Measurements from ENCODE around the gene SASH1. TPM values are rescaled to one million over a fixed set of nuclear protein-coding genes. Genes with fewer than 3 reads are reported as not detected.

SASH1 gene
- total RNA-seq, 1 experiment from 2014 or later: 33.2 TPM

- no peak overlapping the region for H3K14ac ChIP-seq (ENCODE audit: insufficient read depth, low read length)
- H3K4me2 ChIP-seq (ENCODE audit: insufficient read depth, insufficient read length, low read length): no peak overlapping the region
- H3K9me3 ChIP-seq (ENCODE audit: control insufficient read depth, low read depth, low read length): no peaks in the 10 kb centered on the region
- Mint-ChIP-seq H3K4me1 (peaks cover 43 to 50% of the 10 kb centered on the region in 2 experiments), H3K36me3 (ENCODE audit: insufficient read depth in 1 of 3, low read depth in 3 of 3) (peaks cover 0 to 7% (median 6%) of the 10 kb centered on the region in 3 experiments; a peak in 5 of 7 replicates), H3K27ac (no peak overlapping the region; a peak in 1 of 7 replicates), H3K4me3 (no peak overlapping the region), H3K9me3 (no peaks in the 10 kb centered on the region), H3K27me3 (ENCODE audit: low read depth) (no peaks in the 10 kb centered on the region)
- H3K27me3 ChIP-seq (ENCODE audit: insufficient read depth, low read length): no peaks in the 10 kb centered on the region
- TF ChIP-seq CTCF (conservative IDR thresholded peaks at IDR 0.05): no peak
- H2AK5ac ChIP-seq (ENCODE audit: insufficient read length, low read length): no peak overlapping the region
- H2BK120ac ChIP-seq (ENCODE audit: low read depth, low read length, poor library complexity, severe bottlenecking): no peak overlapping the region
- H3K27ac ChIP-seq (ENCODE audit: insufficient read length, low read depth, low read length): no peak overlapping the region
- H3K56ac ChIP-seq (ENCODE audit: insufficient read length, low read depth, low read length): no peak overlapping the region
- DNase-seq: no peak
- H4K20me1 ChIP-seq (ENCODE audit: control insufficient read depth, insufficient read depth, insufficient read length): no peaks in the 10 kb centered on the region
- H2BK15ac ChIP-seq (ENCODE audit: low read depth, low read length): no peak overlapping the region
- no peak overlapping the region for H2BK12ac ChIP-seq (ENCODE audit: insufficient read length, low read depth, low read length)
- H3K4me1 ChIP-seq (ENCODE audit: insufficient read depth, low read length): peaks cover 6% of the 10 kb centered on the region; the same call in 1 of the 2 replicates
- no peak overlapping the region for H3K23ac ChIP-seq (ENCODE audit: insufficient read length, low read depth, low read length)
- H3K23me2 ChIP-seq (ENCODE audit: insufficient read length, low read depth, low read length, poor library complexity, severe bottlenecking): no peaks in the 10 kb centered on the region
- no peak overlapping the region for H3K18ac ChIP-seq (ENCODE audit: insufficient read length, low read depth, low read length)
- H3K79me2 ChIP-seq (ENCODE audit: insufficient read depth, low read length): peaks cover 2% of the 10 kb centered on the region; the same call in 1 of the 2 replicates
- H4K8ac ChIP-seq (replicated peaks; ENCODE audit: insufficient read length, low read depth, low read length): no peak overlapping the region
- H2BK5ac ChIP-seq (ENCODE audit: insufficient read length, low read length): no peak overlapping the region
- peaks cover 3% of the 10 kb centered on the region for H3K79me1 ChIP-seq (ENCODE audit: insufficient read depth, low read depth, low read length, poor library complexity, severe bottlenecking)
- no peak overlapping the region for H4K5ac ChIP-seq (ENCODE audit: insufficient read length, low read depth, low read length)
- no peak overlapping the region for H3K9ac ChIP-seq (ENCODE audit: extremely low read depth, insufficient read length, low read length)
- no peak overlapping the region for H2BK20ac ChIP-seq (ENCODE audit: low read depth, low read length, poor library complexity, severe bottlenecking)
- no peak overlapping the region for H4K91ac ChIP-seq (ENCODE audit: insufficient read length, low read depth, low read length)
- H3K4ac ChIP-seq (ENCODE audit: low read depth, low read length): no peak overlapping the region
- H2AFZ ChIP-seq (ENCODE audit: low read length): no peak overlapping the region
- no CpG with 5 or more reads among the region's 2 CpGs for WGBS (ENCODE audit: extremely low coverage, insufficient read length, low lambda C conversion rate)
- no peak overlapping the region for H3T11ph ChIP-seq (ENCODE audit: low read length)
Observed at GRCh38 chr6:148385379-148385778, 42.7 kb downstream of the SASH1 start.
